Cerebellar cortex (tissue), 1 donor: Measurements from ENCODE around the gene HDX.
"Not testable (repeated sequence)": the region's sequence is repeated elsewhere in the genome, so short reads cannot be mapped to it uniquely, and the experiment has no call there.

Source experiments
- DNase-seq: peaks from one replicate; pipeline ENCODE4 v3.0.0-alpha.2; 2015; ENCODE audit warnings: low spot score

HDX gene

DNA sequence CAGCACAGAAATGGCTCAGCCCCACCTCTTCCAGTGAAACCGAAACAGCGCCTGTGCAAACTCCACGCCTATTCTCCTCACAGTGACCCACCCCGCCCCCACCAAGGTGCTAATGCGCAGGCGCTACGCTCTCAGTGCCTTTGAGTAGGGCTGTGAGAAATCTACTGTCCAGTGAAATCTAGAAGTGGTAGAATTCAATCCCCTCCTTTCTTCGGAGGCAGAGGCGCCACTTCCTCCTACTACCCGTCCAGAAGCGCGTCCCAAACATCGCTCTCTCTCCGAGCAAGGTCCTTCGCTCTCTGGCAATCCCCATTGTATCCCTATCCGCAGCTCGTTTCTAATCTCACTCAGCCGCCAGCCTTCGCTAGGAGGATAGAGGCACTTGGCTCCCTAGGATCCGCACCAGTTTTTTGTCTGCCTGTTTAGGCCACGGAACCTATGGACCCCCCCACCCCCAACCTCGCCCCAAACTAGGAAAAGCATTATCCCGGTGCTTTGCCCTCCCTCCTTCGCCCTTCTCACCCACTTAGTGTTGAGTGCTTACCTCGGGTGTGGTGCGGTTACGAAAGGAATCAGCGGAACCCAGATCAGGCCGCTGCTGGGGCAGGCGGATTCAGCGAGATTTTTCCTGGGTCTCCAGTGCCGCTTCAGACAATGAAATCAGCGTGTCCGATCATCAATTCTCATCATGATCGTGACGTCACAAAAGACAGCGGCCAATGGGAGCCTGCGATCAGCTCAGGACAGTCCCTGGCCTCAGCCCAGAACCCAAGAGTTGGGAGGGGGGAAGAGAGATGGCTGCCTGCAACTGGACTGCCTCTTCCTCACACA lies at the start of gene HDX:
HDX (minus strand) TSS at position 656 of the 831 bp plus-strand sequence. CDS start 27,056 bp downstream, outside the sequence.
- DNase-seq: peak; percentile 82

DNA sequence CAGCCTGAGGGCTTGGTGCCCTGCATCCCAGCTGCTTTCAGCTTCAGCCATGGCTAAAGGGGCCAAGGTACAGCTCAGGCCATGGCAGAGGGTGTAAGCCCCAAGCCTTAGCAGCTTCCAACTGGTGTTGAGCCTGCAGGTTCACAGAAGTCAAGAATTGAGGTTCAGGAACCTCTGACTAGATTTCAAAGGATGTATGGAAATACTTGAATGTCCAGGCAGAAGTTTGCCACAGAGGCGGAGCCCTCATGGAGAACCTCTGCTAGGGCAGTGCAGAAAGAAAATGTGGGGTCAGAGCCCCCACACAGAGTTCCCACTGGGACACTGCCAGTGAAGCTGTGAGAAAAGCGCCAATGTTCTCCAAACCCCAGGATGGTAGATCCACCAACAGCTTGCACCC lies 39.1 kb upstream of the HDX start:
- DNase-seq: not testable (repeated sequence)

GRCh38 chrX:84537627-84538026 lies 35.4 kb upstream of the HDX start:
- not testable (repeated sequence) for DNase-seq

DNA sequence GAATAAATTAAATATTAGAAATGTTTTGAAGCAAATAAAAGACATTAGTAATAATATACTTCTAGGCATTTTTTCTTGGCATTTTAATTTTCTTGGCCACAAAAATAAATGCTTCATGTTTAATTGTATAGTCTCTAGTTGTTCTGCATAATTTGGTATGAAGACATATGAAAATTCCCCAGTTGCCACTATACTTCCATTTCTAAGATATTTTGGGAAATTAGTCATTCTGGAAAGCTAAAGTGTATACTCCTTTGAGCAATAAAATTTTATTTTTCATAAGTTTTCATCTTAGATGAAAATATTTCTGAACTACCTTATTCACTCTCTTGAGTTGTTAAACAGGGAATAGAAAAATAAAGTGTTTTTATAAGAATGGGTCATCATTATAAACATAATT lies 13.8 kb downstream of the HDX start:
- DNase-seq: no peak

DNA sequence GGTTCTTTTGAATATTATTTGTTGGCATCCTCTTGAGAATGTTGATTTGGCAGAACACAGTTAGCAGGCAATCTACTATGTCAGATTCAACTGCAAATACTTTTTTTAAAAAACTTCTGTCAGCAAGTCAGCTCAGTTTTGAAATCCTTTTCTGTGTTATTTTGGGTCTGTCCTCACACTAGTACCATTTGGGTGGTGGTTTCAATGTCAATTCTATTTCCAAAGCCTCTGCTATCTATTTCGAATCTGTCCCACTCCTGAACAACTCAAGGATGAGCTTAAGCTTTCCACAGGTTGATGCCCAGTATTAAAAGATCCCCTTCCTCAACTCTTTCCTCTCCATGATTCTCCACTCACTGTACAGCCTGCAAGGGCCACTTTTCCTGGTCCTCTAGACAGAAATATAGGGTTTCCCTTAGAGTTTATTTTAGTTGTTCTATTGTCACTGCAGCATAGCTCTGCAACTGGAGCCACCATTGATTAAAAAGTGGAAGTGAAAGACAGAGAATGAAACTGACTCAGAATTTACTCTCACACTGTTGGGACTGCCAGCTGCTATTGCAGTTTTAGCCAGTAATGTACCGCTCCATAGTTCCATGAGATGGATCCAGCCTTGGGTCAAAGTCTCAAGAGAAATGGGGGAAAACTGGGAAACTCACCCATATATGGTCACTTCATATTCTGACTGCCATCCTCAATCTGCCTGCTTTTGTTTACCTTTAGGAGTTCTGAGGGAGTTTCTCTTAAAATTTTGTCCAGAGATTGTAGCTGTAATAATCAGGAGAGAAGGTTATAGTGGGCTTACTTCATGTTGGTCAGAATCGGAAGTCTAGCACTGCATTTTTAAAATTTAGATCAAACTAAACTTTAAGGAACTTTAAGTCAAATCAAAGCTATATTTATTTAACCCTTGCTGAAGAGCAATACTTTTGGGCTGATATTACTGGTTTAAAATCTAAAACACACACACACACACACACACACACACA lies 14.6 kb downstream of the HDX start:
- no peak for DNase-seq

- no peak for DNase-seq
Observed at GRCh38 chrX:84479086-84479485, 23.2 kb downstream of the HDX start.

- no peak for DNase-seq
Observed at GRCh38 chrX:84477114-84477513, 25.1 kb downstream of the HDX start.

DNA sequence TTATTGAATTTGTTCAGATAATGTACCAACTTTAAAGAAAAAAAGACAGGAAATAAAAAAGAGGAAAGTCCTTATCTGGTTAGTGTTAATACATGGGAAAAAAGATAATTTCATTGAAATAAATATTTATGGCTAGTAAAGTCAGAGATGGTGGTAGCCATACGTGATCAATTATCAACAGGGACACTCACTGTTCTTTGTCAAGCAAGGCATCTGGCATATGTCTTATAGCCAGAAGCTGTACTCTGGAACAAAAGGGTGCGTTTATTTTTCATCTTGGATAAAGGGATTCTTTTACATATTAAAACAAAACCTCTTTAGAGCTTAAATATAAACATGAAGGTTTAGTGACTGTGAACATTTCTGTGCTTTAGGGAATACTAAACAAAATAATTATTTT lies 26.7 kb downstream of the HDX start:
- DNase-seq: no peak

GRCh38 chrX:84475101-84475500 lies 27.2 kb downstream of the HDX start:
- DNase-seq: no peak

- DNase-seq: peak; percentile 12
Observed at GRCh38 chrX:84469226-84469625, 33.0 kb downstream of the HDX start.

GRCh38 chrX:84467898-84468297 lies 34.4 kb downstream of the HDX start:
- no peak for DNase-seq

- DNase-seq: no peak
Observed at GRCh38 chrX:84453351-84454246, 48.7 kb downstream of the HDX start.

GRCh38 chrX:84441143-84441542 lies 61.1 kb downstream of the HDX start:
- DNase-seq: no peak

GRCh38 chrX:84415140-84415539 lies 87.1 kb downstream of the HDX start:
- no peak for DNase-seq

GRCh38 chrX:84363663-84364062 lies 138.6 kb downstream of the HDX start:
- no peak for DNase-seq

DNA sequence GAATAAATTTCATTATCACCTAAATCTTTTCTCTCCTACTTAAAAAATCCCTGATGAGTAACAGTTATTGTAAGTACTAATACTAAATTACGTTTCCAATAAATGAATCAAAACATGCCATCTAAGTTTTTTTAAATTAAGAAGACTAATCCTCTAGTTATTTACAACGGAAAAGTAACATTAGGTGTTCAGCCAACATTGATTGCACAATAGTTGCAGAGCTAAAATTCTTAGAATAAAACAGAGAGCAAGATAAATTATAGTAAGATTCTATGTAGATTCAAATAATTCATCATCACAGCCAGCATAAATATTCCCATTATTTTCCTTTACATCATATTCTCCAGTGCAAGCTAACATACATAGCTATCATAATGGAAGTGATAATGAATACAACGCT lies 139.2 kb downstream of the HDX start:
- no peak for DNase-seq

DNA sequence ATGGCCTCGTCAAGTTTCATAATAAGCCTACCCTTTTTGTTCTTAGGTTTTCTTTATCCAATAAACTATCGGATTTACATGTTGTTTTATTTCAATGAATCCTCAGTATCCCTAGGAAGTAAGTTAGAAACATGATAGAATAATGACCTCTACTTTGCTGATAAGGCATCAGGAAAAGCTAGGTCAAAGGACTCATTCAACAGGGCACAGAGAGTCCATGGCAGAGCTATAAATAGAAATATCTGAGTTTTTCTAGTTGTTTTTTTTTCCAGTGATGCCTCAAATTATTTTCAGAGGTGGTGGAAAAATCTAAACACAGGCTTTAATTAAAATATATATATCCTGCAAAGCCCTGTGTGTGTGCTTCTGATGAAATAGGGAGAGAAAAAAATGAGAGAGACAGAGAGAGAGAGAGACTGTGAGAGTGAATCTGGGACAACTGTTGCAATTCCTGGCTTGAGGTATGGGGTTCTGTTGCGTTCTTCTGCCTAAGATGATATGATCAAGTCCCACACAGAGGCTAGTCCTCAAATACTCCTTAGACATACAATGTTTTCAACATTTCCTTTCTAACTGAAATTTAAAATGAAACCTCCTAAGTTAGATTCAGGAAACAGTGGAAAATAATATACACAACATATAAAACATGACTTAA lies 139.9 kb downstream of the HDX start:
- no peak for DNase-seq

DNA sequence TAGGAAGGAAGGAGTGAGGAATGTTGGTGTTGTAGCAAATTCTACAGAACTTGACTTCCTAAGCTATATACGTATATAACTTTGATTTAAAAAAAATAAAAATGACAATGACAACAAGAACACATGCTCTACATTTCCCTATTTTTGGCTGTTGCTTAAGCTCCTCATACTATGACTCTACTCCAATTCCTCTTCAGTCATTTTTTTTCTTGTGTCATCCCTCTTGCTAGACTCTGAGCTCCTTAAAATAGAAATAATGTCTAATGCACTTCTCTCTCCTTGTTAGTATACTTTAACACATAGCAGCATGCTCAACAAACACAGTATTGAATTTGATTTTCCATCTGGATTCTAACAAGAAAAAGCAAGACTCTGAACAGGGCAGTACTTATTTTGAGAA lies 144.0 kb downstream of the HDX start:
- DNase-seq: no peak

- no peak for DNase-seq
Observed at GRCh38 chrX:84357296-84357695, 145.0 kb downstream of the HDX start.

- no peak for DNase-seq
Observed at GRCh38 chrX:84340968-84341367, 161.3 kb downstream of the HDX start.
